Measurements from ENCODE around the gene DICER1.

Gene DICER1

DNA sequence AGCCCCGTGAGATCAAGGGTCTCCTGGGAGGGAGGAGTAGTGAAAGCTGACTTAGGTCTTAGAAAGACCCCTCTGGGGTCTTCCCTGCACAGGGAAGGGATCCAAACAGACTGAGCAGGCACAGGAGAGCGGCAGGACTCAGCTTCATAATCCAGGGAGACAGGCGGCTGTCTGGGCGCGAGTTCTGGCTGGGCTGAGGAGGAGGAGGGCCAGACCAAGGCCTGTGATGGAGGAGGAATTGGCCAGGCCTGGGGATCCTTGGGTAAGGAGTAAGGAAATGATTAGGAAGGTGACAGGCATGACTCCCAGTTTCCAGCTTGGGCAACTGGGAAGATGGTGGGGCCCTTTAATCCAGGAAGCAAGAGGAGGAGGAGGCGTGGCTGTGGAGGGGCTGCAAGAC lies 93.1 kb downstream of the DICER1 start:
- no peak overlapping the region for H3K4me3 ChIP-seq (ENCODE audit: low read length)
- no peak overlapping the region for H3K27ac ChIP-seq (ENCODE audit: low read length)
- H3K79me2 ChIP-seq (ENCODE audit: low read length): no peaks in the 10 kb centered on the region
- H3K27me3 ChIP-seq (ENCODE audit: low read depth, low read length): no peaks in the 10 kb centered on the region
- H4K20me1 ChIP-seq (ENCODE audit: insufficient read depth, low read length): no peaks in the 10 kb centered on the region
- H3K36me3 ChIP-seq (replicated peaks; ENCODE audit: low read depth, low read length): no peaks in the 10 kb centered on the region
- H3K9me3 ChIP-seq (ENCODE audit: insufficient read depth, low read length): no peaks in the 10 kb centered on the region
- TF ChIP-seq CTCF (IDR thresholded peaks at IDR 0.05; ENCODE audit: low read depth, low read length) (no peak), EZH2phosphoT487 (IDR thresholded peaks at IDR 0.05; ENCODE audit: low read depth) (no peak)
- no peak overlapping the region for H3K9ac ChIP-seq (ENCODE audit: low read length)
- H3K4me2 ChIP-seq (ENCODE audit: low read length): no peak overlapping the region
- H3K4me1 ChIP-seq (ENCODE audit: low read length): no peaks in the 10 kb centered on the region
- H2AFZ ChIP-seq (ENCODE audit: low read depth, low read length): no peak overlapping the region

DNA sequence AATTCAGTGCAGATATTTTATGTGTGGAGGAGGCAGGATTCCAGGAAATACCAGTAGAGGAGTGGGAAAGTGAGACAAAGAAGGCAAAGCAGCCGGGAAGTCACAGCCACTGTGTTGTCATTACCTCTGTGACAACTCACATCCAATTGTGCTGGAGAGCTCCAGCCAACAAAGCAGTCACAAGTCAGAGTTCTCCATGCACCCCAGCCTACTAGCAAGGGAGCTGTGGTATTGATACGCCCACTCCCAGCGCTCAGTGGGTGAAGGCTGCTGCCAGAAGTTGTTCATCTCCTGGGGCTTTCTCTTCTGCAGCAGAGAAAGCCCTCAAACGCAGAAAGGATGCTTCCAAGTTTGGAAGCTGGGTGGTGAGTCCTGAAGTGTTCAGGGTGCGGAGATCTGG lies 93.9 kb downstream of the DICER1 start:
- Histone ChIP-seq H3K4me1 (ENCODE audit: low read length) (no peaks in the 10 kb centered on the region), H2AFZ (ENCODE audit: low read depth, low read length) (no peak overlapping the region), H3K27ac (ENCODE audit: low read length) (no peak overlapping the region), H3K4me2 (ENCODE audit: low read length) (no peak overlapping the region), H3K9me3 (ENCODE audit: insufficient read depth, low read length) (no peaks in the 10 kb centered on the region), H4K20me1 (ENCODE audit: insufficient read depth, low read length) (no peaks in the 10 kb centered on the region), H3K36me3 (replicated peaks; ENCODE audit: low read depth, low read length) (no peaks in the 10 kb centered on the region), H3K79me2 (ENCODE audit: low read length) (no peaks in the 10 kb centered on the region), H3K4me3 (ENCODE audit: low read length) (no peak overlapping the region), H3K27me3 (ENCODE audit: low read depth, low read length) (no peaks in the 10 kb centered on the region), H3K9ac (ENCODE audit: low read length) (no peak overlapping the region)
- TF ChIP-seq EZH2phosphoT487 (IDR thresholded peaks at IDR 0.05; ENCODE audit: low read depth): no peak
- TF ChIP-seq CTCF (IDR thresholded peaks at IDR 0.05; ENCODE audit: low read depth, low read length): no peak

DNA sequence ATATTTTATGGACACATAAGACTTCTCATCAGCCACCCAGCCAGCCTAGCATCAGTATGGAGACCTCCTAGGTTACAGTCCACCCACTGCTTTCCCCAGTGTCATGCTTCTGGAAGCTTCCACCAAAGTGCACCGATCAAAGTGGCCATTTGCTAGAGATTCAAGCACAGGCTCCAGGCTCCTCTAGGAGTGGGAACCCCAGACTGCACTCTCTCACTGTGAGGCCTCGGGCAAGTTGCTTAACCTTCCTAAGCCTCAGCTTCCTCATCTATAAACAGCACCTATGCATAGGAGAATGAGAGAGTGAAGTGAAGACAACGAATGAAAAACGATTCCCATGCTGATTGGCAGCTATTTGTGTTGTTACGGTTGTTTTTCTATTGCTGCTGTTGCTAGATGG lies 94.4 kb downstream of the DICER1 start:
- no peaks in the 10 kb centered on the region for H4K20me1 ChIP-seq (ENCODE audit: insufficient read depth, low read length)
- H3K4me2 ChIP-seq (ENCODE audit: low read length): no peak overlapping the region
- no peak overlapping the region for H3K27ac ChIP-seq (ENCODE audit: low read length)
- H2AFZ ChIP-seq (ENCODE audit: low read depth, low read length): no peak overlapping the region
- H3K4me1 ChIP-seq (ENCODE audit: low read length): no peaks in the 10 kb centered on the region
- no peak overlapping the region for H3K9ac ChIP-seq (ENCODE audit: low read length)
- H3K36me3 ChIP-seq (replicated peaks; ENCODE audit: low read depth, low read length): no peaks in the 10 kb centered on the region
- no peaks in the 10 kb centered on the region for H3K27me3 ChIP-seq (ENCODE audit: low read depth, low read length)
- H3K4me3 ChIP-seq (ENCODE audit: low read length): no peak overlapping the region
- TF ChIP-seq EZH2phosphoT487 (IDR thresholded peaks at IDR 0.05; ENCODE audit: low read depth): no peak
- TF ChIP-seq CTCF (IDR thresholded peaks at IDR 0.05; ENCODE audit: low read depth, low read length): no peak
- no peaks in the 10 kb centered on the region for H3K79me2 ChIP-seq (ENCODE audit: low read length)
- H3K9me3 ChIP-seq (ENCODE audit: insufficient read depth, low read length): no peaks in the 10 kb centered on the region

DNA sequence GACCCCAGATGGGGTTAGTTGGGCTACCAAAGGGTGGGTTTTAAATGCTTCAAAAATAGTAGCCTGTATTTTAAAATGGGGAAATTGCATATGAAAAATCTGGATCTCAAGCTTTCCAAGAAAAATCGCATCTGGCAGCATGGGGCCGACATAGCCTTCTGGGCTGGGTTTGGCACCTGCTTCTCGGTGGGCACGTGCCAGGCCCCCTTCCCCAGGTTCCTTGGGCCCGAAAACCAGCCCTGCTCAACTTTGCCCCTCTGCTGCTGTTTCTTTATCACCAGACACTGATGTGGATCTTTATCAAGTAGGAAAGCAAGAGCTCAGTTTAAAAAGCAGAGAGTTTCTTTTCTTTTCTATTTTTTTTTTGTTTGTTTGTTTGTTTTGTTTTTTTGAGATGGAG lies 95.1 kb downstream of the DICER1 start:
- H3K79me2 ChIP-seq (ENCODE audit: low read length): no peaks in the 10 kb centered on the region
- H4K20me1 ChIP-seq (ENCODE audit: insufficient read depth, low read length): no peaks in the 10 kb centered on the region
- H3K9ac ChIP-seq (ENCODE audit: low read length): no peak overlapping the region
- H3K4me1 ChIP-seq (ENCODE audit: low read length): no peaks in the 10 kb centered on the region
- no peak overlapping the region for H2AFZ ChIP-seq (ENCODE audit: low read depth, low read length)
- TF ChIP-seq EZH2phosphoT487 (IDR thresholded peaks at IDR 0.05; ENCODE audit: low read depth) (no peak), CTCF (IDR thresholded peaks at IDR 0.05; ENCODE audit: low read depth, low read length) (no peak)
- H3K27me3 ChIP-seq (ENCODE audit: low read depth, low read length): no peaks in the 10 kb centered on the region
- H3K27ac ChIP-seq (ENCODE audit: low read length): no peak overlapping the region
- H3K9me3 ChIP-seq (ENCODE audit: insufficient read depth, low read length): no peaks in the 10 kb centered on the region
- no peaks in the 10 kb centered on the region for H3K36me3 ChIP-seq (replicated peaks; ENCODE audit: low read depth, low read length)
- no peak overlapping the region for H3K4me3 ChIP-seq (ENCODE audit: low read length)
- no peak overlapping the region for H3K4me2 ChIP-seq (ENCODE audit: low read length)
